H54 (cell line): ENCODE data around the gene ALDH3B2.

ENCODE experiments used
- DNase-seq: peaks from one replicate; pipeline ENCODE4 v3.0.0; 2011; ENCODE audit warnings: low spot score, mixed read lengths; ENCODE audit not compliant: insufficient read length
- FAIRE-seq: peaks from 3 replicates; lab custom pipeline; 2011; peaks lifted over from hg19 to GRCh38; lab: Jason Lieb, UNC
- POLR2A ChIP-seq: IDR thresholded peaks from 2 replicates; pipeline ENCODE4 v1.6.1; 2011; ENCODE audit warnings: low read depth, mild to moderate bottlenecking, low read length

ALDH3B2 gene

DNA sequence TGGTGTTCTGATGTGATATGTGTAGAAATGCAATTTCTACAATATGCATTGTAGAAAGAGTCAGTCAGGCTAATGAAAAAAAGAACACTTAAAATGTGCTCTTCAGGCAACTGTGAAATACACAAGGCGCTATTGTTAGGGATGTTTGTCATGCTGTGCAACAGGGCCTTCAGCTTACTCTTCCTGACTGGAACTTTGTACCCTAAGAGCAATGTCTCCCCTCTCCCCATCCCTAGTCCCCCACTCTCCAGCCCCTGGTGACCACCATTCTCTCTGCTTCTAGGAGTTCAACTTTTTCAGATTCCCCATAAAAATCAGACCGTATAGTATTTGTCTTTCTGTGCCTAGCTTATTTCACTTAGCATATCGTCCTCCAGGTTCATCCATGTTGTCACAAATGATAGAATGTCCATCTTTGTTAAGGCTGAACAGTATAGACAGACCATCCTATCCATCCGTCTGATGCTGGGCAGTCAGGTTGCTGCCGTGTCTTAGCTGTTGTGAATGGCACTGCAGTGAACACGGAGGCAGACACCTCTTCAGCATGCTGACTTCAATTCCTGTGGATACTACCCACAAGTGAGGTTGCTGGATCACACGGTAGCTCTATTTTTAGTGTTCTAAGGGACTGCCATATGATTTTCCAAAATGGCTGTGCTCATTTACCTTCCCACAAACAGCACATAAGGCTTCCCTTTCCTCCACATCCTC is 57.0 kb downstream of the ALDH3B2 start:
- DNase-seq = no peak
- no peak for FAIRE-seq

GRCh38 chr11:67616431-67617242 is 57.8 kb downstream of the ALDH3B2 start:
- FAIRE-seq (no peak), DNase-seq (no peak)
- TF ChIP-seq POLR2A = no peak

More for the DNA sequence above, 57.0 kb downstream of the ALDH3B2 start:
- no peak for TF ChIP-seq POLR2A

- FAIRE-seq (no peak), DNase-seq (no peak)
- no peak for TF ChIP-seq POLR2A
Observed at GRCh38 chr11:67615728-67616430, 58.5 kb downstream of the ALDH3B2 start.

- DNase-seq = peak; percentile 78
- TF ChIP-seq POLR2A = no peak
- FAIRE-seq = no peak
Observed at GRCh38 chr11:67614730-67615714, 59.4 kb downstream of the ALDH3B2 start.

- DNase-seq = peak; percentile 62
- TF ChIP-seq POLR2A = no peak
- FAIRE-seq = no peak
Observed at GRCh38 chr11:67613960-67614715, 60.3 kb downstream of the ALDH3B2 start.

- FAIRE-seq (no peak), DNase-seq (no peak)
- TF ChIP-seq POLR2A = no peak
Observed at GRCh38 chr11:67613313-67613959, 61.0 kb downstream of the ALDH3B2 start.

DNA sequence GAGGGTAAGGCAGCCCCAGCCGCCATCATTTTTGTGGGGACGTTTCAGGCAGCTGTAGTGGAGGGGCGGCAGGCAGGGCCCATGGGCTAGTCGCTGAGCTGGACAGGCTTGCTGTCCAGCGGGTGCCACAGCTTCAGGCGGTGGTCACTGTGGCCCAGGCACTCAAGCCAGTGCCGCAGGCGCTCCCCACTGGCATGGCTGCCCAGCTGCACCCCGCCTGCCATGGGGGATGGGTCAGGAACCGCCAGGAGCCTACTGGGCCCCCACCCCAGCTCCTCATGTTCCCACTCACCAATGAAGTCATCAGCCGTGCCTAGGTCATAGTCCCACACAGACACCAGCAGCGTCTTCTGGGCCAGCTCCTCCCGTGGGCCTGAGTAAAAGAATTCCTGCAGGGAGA is 61.7 kb downstream of the ALDH3B2 start:
- TF ChIP-seq POLR2A = no peak
- DNase-seq (no peak), FAIRE-seq (no peak)
